Right cardiac atrium (tissue), 5 donors: ENCODE data around the gene A4GALT. TPM values are rescaled to one million over a fixed set of nuclear protein-coding genes. Genes with fewer than 3 reads are reported as not detected.

Source experiments
- ATAC-seq, 2 donors: fragments of 200-7000 bp; cut with Tn5 transposase; one replicate each; pipeline versions ENCODE4 v1.8.0 to v1.9.1; 2020; ENCODE audit warnings: moderate library complexity in 2 of 2, mild to moderate bottlenecking in 1 of 2
- DNase-seq, 3 donors: peaks; one replicate each; pipeline ENCODE4 v3.0.0-alpha.2; 2020
- H3K27ac ChIP-seq: one replicate; pipeline ENCODE4 v1.5.1; 2013; ENCODE audit warnings: mild to moderate bottlenecking, low read length, control low read depth, moderate library complexity
- H3K27me3 ChIP-seq: one replicate; pipeline ENCODE4 v1.6.1; 2013; ENCODE audit not compliant: control insufficient read depth, insufficient read depth
- H3K4me1 ChIP-seq: one replicate; pipeline ENCODE4 v1.6.1; 2013; ENCODE audit warnings: low read length; ENCODE audit not compliant: control insufficient read depth, insufficient read depth
- H3K4me3 ChIP-seq: one replicate; pipeline ENCODE4 v1.5.1; 2013; ENCODE audit warnings: low read length, control low read depth
- H3K9me3 ChIP-seq: one replicate; pipeline ENCODE4 v1.6.1; 2013; ENCODE audit warnings: low read length; ENCODE audit not compliant: control insufficient read depth
- WGBS: extraction: QIAGEN DNeasy Blood & Tissue Kit; methylation state at CpG from one replicate; pipeline ENCODE4 v1.1.7; 2013; 5-methylcytosine and 5-hydroxymethylcytosine counted together
- intact Hi-C, 4 donors: fragments of 100-400 bp; cut with DNase I; formaldehyde crosslinking; loops; one replicate each; pipeline versions ENCODE4 v1.11.0 to v1.14.0; 2022 to 2023
- polyA plus RNA-seq: library from polyadenylated mRNA; stranded (reverse); fragments of 200-250 nt; gene quantifications from one replicate; pipeline ENCODE4 v1.2.3, GENCODE V29; 2013
- total RNA-seq, 4 donors: library from RNA; stranded (reverse); fragmentation: NEBNext Ultra II Directional; extraction: Animal tissue kit (Norgen Biotek cat#: 25700); gene quantifications; one replicate each; pipeline ENCODE4 v1.2.1, GENCODE V29; 2021
- donor health status: healthy with polysubstance abuse.
- donor health status: DM: no; HTN: yes; CAD: no.
- donor health status: DM: no; HTN: no; CAD: no.
- donor health status: DM: no; HTN: yes; CAD: no; lungs with severe emphysema.
- donor health status: DM: yes; HTN: yes; CAD: no.

A4GALT gene
- total and polyA plus RNA-seq, 5 donors, result 66.3 to 103 (median 85.5) TPM

DNA sequence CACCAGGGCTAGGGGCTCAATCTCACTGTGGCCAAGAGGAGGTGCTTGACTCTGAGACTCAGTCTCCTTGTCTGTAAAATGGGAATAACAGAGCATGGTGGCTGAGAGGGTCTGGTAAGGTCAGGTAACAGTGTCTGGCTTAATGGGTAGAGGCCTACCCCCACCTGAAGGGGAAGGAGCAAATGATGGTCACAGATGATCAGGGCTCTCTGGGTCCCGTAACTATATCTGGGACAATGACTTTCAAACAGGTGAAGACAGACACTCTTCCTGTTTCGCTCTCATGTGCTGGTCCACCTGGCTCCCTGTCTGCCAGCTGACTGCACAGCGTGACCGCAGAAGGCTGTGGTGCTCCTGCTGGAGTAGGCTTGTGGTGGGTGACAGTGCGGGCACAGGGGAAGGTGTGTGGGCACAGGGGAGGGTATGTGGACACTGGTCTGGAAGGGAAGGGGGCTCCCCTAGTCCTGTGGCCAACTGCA is 4.0 kb downstream of the A4GALT start:
- H3K27ac ChIP-seq, result peak overlapping the region; percentile 2
- H3K4me1 ChIP-seq, result peaks cover 18% of the 10 kb centered on the region
- H3K9me3 ChIP-seq, result no peaks in the 10 kb centered on the region
- DNase-seq (peak in 1 of 3 donors; percentile 54), ATAC-seq (no peak)
- WGBS, result 94% methylated on average over 5 of the region's 5 CpGs
- intact Hi-C loops, result no loop called here
- H3K4me3 ChIP-seq, result no peak overlapping the region
- no peaks in the 10 kb centered on the region for H3K27me3 ChIP-seq

DNA sequence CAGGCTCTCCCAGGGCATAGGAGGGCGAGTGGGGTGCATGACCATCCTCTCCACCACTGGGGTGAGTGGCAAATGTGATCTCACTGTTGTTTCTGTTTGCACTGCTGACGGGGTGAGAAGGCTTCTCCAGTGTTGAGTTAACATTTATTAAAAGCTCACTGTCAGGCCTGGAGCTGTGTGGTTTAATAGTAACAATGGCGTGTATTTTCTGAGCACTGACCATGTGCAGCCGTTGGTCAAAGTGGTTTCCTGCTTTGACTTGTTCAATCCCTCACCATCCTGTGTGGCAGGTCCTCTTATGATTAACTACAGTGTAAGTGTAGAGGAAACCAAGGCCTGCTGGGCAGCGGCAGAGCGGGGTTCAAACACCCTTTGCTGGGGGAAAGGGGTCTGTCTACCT is 4.4 kb downstream of the A4GALT start:
- Histone ChIP-seq H3K27ac (peak overlapping the region; percentile 40), H3K9me3 (no peaks in the 10 kb centered on the region), H3K4me1 (peaks cover 18% of the 10 kb centered on the region), H3K4me3 (no peak overlapping the region), H3K27me3 (no peaks in the 10 kb centered on the region)
- 83% methylated on average over 6 of the region's 6 CpGs for WGBS
- DNase-seq (no peak), ATAC-seq (no peak)
- intact Hi-C loops, result no loop called here

GRCh38 chr22:42714768-42715390 is 5.8 kb downstream of the A4GALT start:
- Histone ChIP-seq H3K4me1 (peaks cover 18% of the 10 kb centered on the region), H3K9me3 (no peaks in the 10 kb centered on the region), H3K4me3 (no peak overlapping the region), H3K27me3 (no peaks in the 10 kb centered on the region), H3K27ac (peak overlapping the region; percentile 33)
- DNase-seq (peak in 1 of 3 donors; percentile 11), ATAC-seq (no peak)
- WGBS, result 80% methylated on average over 4 of the region's 4 CpGs
- intact Hi-C loops, result no loop called here

GRCh38 chr22:42714308-42714707 is 6.4 kb downstream of the A4GALT start:
- WGBS, result 96% methylated on average over 7 of the region's 7 CpGs
- peaks cover 18% of the 10 kb centered on the region for H3K4me1 ChIP-seq
- DNase-seq, result peak in 1 of 3 donors; percentile 1

DNA sequence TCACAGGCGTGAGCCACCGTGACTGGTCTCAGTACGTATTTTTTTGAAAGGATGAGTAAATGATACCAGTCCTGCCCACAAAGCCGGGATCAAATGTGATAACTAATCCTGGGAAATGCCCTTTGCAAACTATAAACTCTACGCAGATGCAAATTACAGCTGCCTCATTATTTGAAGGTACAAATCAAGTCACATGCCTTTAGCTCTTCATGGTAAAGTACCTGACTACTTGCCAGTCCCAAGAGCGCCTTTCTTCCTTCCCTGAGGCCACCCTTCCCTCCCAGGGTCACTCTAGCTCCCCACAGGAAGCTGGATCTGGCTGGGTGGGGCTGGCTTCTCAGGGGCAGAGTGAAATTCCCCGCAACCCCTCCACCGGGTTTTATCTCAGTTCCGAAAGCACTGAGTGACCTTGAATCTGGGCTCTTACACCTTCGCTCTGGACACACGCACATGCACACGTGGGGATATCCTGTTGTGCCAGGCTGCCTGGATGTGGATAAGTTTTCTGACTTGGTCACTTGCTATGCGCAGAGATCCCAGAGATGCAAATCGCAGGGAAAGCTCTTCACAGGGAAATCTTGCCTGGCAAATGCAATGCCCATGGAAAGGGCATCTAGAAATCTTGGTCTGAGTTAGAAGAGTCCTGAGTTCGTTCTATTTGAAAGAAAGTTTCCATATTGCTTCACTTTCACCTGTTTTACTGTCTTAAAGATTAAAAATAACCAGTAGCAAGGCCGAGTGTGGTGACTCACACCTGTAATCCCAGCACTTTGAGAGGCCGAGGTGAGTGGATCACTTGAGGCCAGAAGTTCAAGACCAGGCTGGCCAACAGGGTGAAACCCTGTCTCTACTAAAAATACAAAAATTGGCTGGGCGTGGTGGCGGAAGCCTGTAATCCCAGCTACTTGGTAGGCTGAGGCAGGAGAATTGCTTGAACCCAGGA is 8.5 kb downstream of the A4GALT start:
- ATAC-seq (peak; percentile 67 to 77), DNase-seq (peak in 2 of 3 donors; percentile 40 to 55)
- intact Hi-C loops, result no loop called here
- Histone ChIP-seq H3K27me3 (no peaks in the 10 kb centered on the region), H3K27ac (peak overlapping the region; percentile 71), H3K4me3 (no peak overlapping the region), H3K9me3 (no peaks in the 10 kb centered on the region), H3K4me1 (peaks cover 14% of the 10 kb centered on the region)
- WGBS, result 58% methylated on average over 19 of the region's 19 CpGs

More at GRCh38 chr22:42714308-42714707, 6.4 kb downstream of the A4GALT start:
- Histone ChIP-seq H3K27ac (no peak overlapping the region), H3K27me3 (no peaks in the 10 kb centered on the region), H3K9me3 (no peaks in the 10 kb centered on the region), H3K4me3 (no peak overlapping the region)
- intact Hi-C loops, result no loop called here
- no peak for ATAC-seq

GRCh38 chr22:42711281-42711731 is 9.4 kb downstream of the A4GALT start:
- intact Hi-C loops, result no loop called here
- no peak for ATAC-seq
- no peak for DNase-seq
- 84% methylated on average over 3 of the region's 3 CpGs for WGBS
- Histone ChIP-seq H3K4me1 (peaks cover 11% of the 10 kb centered on the region), H3K9me3 (no peaks in the 10 kb centered on the region), H3K4me3 (no peak overlapping the region), H3K27ac (peak overlapping the region; percentile 71), H3K27me3 (no peaks in the 10 kb centered on the region)

GRCh38 chr22:42708417-42708816 is 12.3 kb downstream of the A4GALT start:
- Histone ChIP-seq H3K4me3 (no peak overlapping the region), H3K27me3 (no peaks in the 10 kb centered on the region), H3K9me3 (no peaks in the 10 kb centered on the region), H3K27ac (no peak overlapping the region), H3K4me1 (peaks cover 14% of the 10 kb centered on the region)
- intact Hi-C loops, result no loop called here
- peak in 1 of 3 donors; percentile 5 for DNase-seq
- 52% methylated on average over 3 of the region's 3 CpGs for WGBS
- no peak for ATAC-seq

GRCh38 chr22:42707496-42707895 is 13.2 kb downstream of the A4GALT start:
- no peaks in the 10 kb centered on the region for H3K27me3 ChIP-seq
- 85% methylated on average over 2 of the region's 2 CpGs for WGBS
- H3K9me3 ChIP-seq, result no peaks in the 10 kb centered on the region
- peaks cover 9% of the 10 kb centered on the region for H3K4me1 ChIP-seq
- ATAC-seq (no peak), DNase-seq (no peak)
- H3K27ac ChIP-seq, result no peak overlapping the region
- no peak overlapping the region for H3K4me3 ChIP-seq
- intact Hi-C loops, result no loop called here

- DNase-seq, result peak in 1 of 3 donors; percentile 11
- no peak overlapping the region for H3K27ac ChIP-seq
- WGBS, result 85% methylated on average over 4 of the region's 4 CpGs
Observed at GRCh38 chr22:42704896-42705295, 15.8 kb downstream of the A4GALT start.

DNA sequence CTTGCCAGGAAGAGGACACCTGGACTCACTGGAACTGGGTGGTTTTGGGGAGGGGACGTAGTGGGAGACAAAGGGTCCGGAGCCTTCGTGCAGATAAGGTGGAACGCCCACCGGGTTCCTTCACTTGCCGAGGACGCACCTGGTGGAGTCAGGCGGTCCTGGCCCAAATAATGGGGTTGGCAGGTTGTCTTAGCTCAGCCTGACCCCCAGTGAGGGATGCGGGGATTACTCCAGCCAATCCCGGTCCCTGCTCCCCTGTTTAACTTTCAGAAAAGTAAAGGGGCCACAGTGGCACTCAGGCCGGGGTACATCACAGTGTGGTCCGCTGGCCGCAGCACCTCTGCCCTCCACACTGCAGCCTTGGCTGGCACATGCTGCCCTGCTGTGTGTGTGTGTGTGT is 18.0 kb downstream of the A4GALT start:
- Histone ChIP-seq H3K9me3 (no peaks in the 10 kb centered on the region), H3K4me3 (no peak overlapping the region), H3K27ac (no peak overlapping the region), H3K4me1 (peaks cover 25% of the 10 kb centered on the region), H3K27me3 (no peaks in the 10 kb centered on the region)
- intact Hi-C loops, result no loop called here
- DNase-seq (peak in 2 of 3 donors; percentile 32 to 33), ATAC-seq (no peak)
- 93% methylated on average over 13 of the region's 13 CpGs for WGBS

More at GRCh38 chr22:42704896-42705295, 15.8 kb downstream of the A4GALT start:
- intact Hi-C loops, result no loop called here
- Histone ChIP-seq H3K9me3 (no peaks in the 10 kb centered on the region), H3K27me3 (no peaks in the 10 kb centered on the region), H3K4me3 (no peak overlapping the region), H3K4me1 (peaks cover 20% of the 10 kb centered on the region)
- no peak for ATAC-seq

DNA sequence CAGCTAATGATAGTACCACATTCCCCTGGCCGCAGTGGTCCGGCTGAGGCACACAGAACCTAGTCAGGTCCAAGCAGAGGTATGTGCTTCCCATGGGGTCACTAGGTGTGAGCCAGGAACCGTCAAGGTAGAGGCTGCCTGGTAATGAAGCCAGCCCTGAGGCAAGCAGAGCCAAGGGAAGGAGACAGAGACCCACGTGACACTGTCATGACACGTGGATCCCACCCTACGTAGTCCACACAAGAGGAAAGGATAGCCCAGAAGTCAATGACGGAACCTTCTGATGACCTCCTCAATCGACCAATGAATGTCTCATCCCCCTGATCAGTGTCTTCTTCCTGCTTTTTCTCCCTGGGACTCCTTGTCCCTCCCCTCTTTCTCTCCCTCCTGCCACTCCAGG is 19.0 kb downstream of the A4GALT start:
- intact Hi-C loops, result no loop called here
- Histone ChIP-seq H3K9me3 (no peaks in the 10 kb centered on the region), H3K4me1 (peaks cover 28% of the 10 kb centered on the region), H3K27ac (peak overlapping the region; percentile 66), H3K27me3 (no peaks in the 10 kb centered on the region), H3K4me3 (no peak overlapping the region)
- DNase-seq (peak in 2 of 3 donors; percentile 38 to 49), ATAC-seq (no peak)
- WGBS, result 71% methylated on average over 8 of the region's 8 CpGs
